ENCODE results near the gene TDRD12. TPM values are rescaled to one million over a fixed set of nuclear protein-coding genes. Genes with fewer than 3 reads are reported as not detected.
"Not testable (repeated sequence)": the region's sequence is repeated elsewhere in the genome, so short reads cannot be mapped to it uniquely, and the experiment has no call there.

Gene TDRD12
- total RNA-seq, 4 donors from 2014 or later = 0.42 to 4.7 (median 2.4) TPM

- no peaks in the 10 kb centered on the region for H3K36me3 ChIP-seq
- no peak overlapping the region for H3K4me3 ChIP-seq
- no peaks in the 10 kb centered on the region for H3K9me3 ChIP-seq
- no peaks in the 10 kb centered on the region for H3K4me1 ChIP-seq
- H3K27me3 ChIP-seq = peaks cover 12% of the 10 kb centered on the region
- DNase-seq (ENCODE audit: low spot score in 2 of 2) = no peak
- WGBS = 72% methylated on average over 4 of the region's 5 CpGs
- H3K27ac ChIP-seq = no peak overlapping the region
- TF ChIP-seq CTCF (IDR thresholded peaks at IDR 0.05) (no peak), EP300 (IDR thresholded peaks at IDR 0.05) (no peak), POLR2AphosphoS5 (IDR thresholded peaks at IDR 0.05) (no peak), POLR2A (IDR thresholded peaks at IDR 0.05) (no peak)
Observed at GRCh38 chr19:32748497-32748896, 28.9 kb downstream of the TDRD12 start.

- no peak for DNase-seq (ENCODE audit: low spot score in 2 of 2)
- no peaks in the 10 kb centered on the region for H3K4me1 ChIP-seq
- TF ChIP-seq EP300 (IDR thresholded peaks at IDR 0.05) = no peak
- TF ChIP-seq CTCF (IDR thresholded peaks at IDR 0.05) = no peak
- no peak for TF ChIP-seq POLR2AphosphoS5 (IDR thresholded peaks at IDR 0.05)
- no peak for TF ChIP-seq POLR2A (IDR thresholded peaks at IDR 0.05)
- WGBS = 64% methylated on average over 3 of the region's 3 CpGs
- H3K27ac ChIP-seq = no peak overlapping the region
- peaks cover 12% of the 10 kb centered on the region for H3K27me3 ChIP-seq
- no peaks in the 10 kb centered on the region for H3K9me3 ChIP-seq
- H3K36me3 ChIP-seq = no peaks in the 10 kb centered on the region
- no peak overlapping the region for H3K4me3 ChIP-seq
Observed at GRCh38 chr19:32748948-32749347, 29.4 kb downstream of the TDRD12 start.

- no peaks in the 10 kb centered on the region for H3K36me3 ChIP-seq
- peaks cover 12% of the 10 kb centered on the region for H3K27me3 ChIP-seq
- no peaks in the 10 kb centered on the region for H3K4me1 ChIP-seq
- no peak overlapping the region for H3K4me3 ChIP-seq
- 80% methylated on average over 6 of the region's 6 CpGs for WGBS
- no peak overlapping the region for H3K27ac ChIP-seq
- no peaks in the 10 kb centered on the region for H3K9me3 ChIP-seq
- no peak for TF ChIP-seq POLR2AphosphoS5 (IDR thresholded peaks at IDR 0.05)
- TF ChIP-seq EP300 (IDR thresholded peaks at IDR 0.05) = no peak
- DNase-seq (ENCODE audit: low spot score in 2 of 2) = no peak
Observed at GRCh38 chr19:32749361-32749760, 29.8 kb downstream of the TDRD12 start.

GRCh38 chr19:32750441-32751055 lies 31.0 kb downstream of the TDRD12 start:
- Histone ChIP-seq H3K27me3 (peaks cover 12% of the 10 kb centered on the region), H3K4me1 (no peaks in the 10 kb centered on the region), H3K9me3 (no peaks in the 10 kb centered on the region), H3K4me3 (no peak overlapping the region), H3K27ac (no peak overlapping the region), H3K36me3 (no peaks in the 10 kb centered on the region)
- 57% methylated on average over 4 of the region's 4 CpGs for WGBS
- TF ChIP-seq POLR2AphosphoS5 (IDR thresholded peaks at IDR 0.05) = no peak
- no peak for TF ChIP-seq EP300 (IDR thresholded peaks at IDR 0.05)
- no peak for TF ChIP-seq CTCF (IDR thresholded peaks at IDR 0.05)
- TF ChIP-seq POLR2A (IDR thresholded peaks at IDR 0.05) = no peak
- DNase-seq (ENCODE audit: low spot score in 2 of 2) = no peak

GRCh38 chr19:32751066-32751465 lies 31.5 kb downstream of the TDRD12 start:
- no peak for TF ChIP-seq EP300 (IDR thresholded peaks at IDR 0.05)
- no peak for TF ChIP-seq CTCF (IDR thresholded peaks at IDR 0.05)
- no peak for TF ChIP-seq POLR2A (IDR thresholded peaks at IDR 0.05)
- no peak for TF ChIP-seq POLR2AphosphoS5 (IDR thresholded peaks at IDR 0.05)
- no peak overlapping the region for H3K27ac ChIP-seq
- no peaks in the 10 kb centered on the region for H3K9me3 ChIP-seq
- no peak overlapping the region for H3K4me3 ChIP-seq
- H3K36me3 ChIP-seq = no peaks in the 10 kb centered on the region
- no peaks in the 10 kb centered on the region for H3K4me1 ChIP-seq
- H3K27me3 ChIP-seq = peaks cover 12% of the 10 kb centered on the region
- WGBS = 82% methylated on average over 2 of the region's 2 CpGs
- no peak for DNase-seq (ENCODE audit: low spot score in 2 of 2)

- WGBS = 80% methylated on average over 3 of the region's 3 CpGs
Observed at GRCh38 chr19:32757189-32757588, 37.6 kb downstream of the TDRD12 start.

GRCh38 chr19:32765365-32765764 lies 45.8 kb downstream of the TDRD12 start:
- H3K27ac ChIP-seq; H3K4me3 ChIP-seq; H3K27me3 ChIP-seq; H3K9me3 ChIP-seq; H3K4me1 ChIP-seq; DNase-seq (ENCODE audit: low spot score in 2 of 2); H3K36me3 ChIP-seq: not testable (repeated sequence)
- WGBS = 91% methylated on average over 5 of the region's 5 CpGs

More at GRCh38 chr19:32757189-32757588, 37.6 kb downstream of the TDRD12 start:
- Histone ChIP-seq H3K27me3 (no peaks in the 10 kb centered on the region), H3K4me1 (no peaks in the 10 kb centered on the region), H3K9me3 (no peaks in the 10 kb centered on the region), H3K36me3 (no peaks in the 10 kb centered on the region), H3K27ac (no peak overlapping the region), H3K4me3 (no peak overlapping the region)
- TF ChIP-seq POLR2AphosphoS5 (IDR thresholded peaks at IDR 0.05) (no peak), CTCF (IDR thresholded peaks at IDR 0.05) (no peak), POLR2A (IDR thresholded peaks at IDR 0.05) (no peak), EP300 (IDR thresholded peaks at IDR 0.05) (no peak)
- no peak for DNase-seq (ENCODE audit: low spot score in 2 of 2)
